CD8-positive, alpha-beta memory T cell (primary cell): Measurements from ENCODE around the gene ZNF483. TPM values are rescaled to one million over a fixed set of nuclear protein-coding genes. Genes with fewer than 3 reads are reported as not detected.
A peak's percentile ranks its signal among the peaks of the same experiment; 100 is the strongest.
"Not testable (repeated sequence)": the region's sequence is repeated elsewhere in the genome, so short reads cannot be mapped to it uniquely, and the experiment has no call there.

Experiments
- CTCF ChIA-PET: fragments of 350-600 bp; sonication (Branson Sonifier 250); formaldehyde crosslinking; loops from one replicate; lab custom pipeline; 2021; ENCODE audit warnings: antibody characterized with exemption; lab: Charles Lee
- POLR2A ChIA-PET: fragments of 350-600 bp; sonication (Branson Sonifier 250); formaldehyde crosslinking; loops from one replicate; lab custom pipeline; 2021; ENCODE audit warnings: antibody characterized with exemption; lab: Charles Lee
- DNase-seq, 5 donors: peaks; one replicate each; pipeline versions ENCODE4 v3.0.0 to v3.0.0-alpha.2; 2020 to 2022; ENCODE audit warnings: mixed read lengths in 1 of 5
- H3K27ac ChIP-seq: one replicate; pipeline ENCODE4 v1.7.0; 2013; ENCODE audit warnings: low read depth, mild to moderate bottlenecking, low read length, moderate library complexity
- H3K27me3 ChIP-seq: 2 replicates; pipeline ENCODE4 v1.7.0; 2013; ENCODE audit warnings: low read length, mild to moderate bottlenecking; ENCODE audit not compliant: insufficient read depth, poor library complexity, severe bottlenecking
- H3K36me3 ChIP-seq: 2 replicates; pipeline ENCODE4 v1.7.0; 2013; ENCODE audit warnings: mild to moderate bottlenecking, low read length, moderate library complexity; ENCODE audit not compliant: insufficient read depth
- H3K4me1 ChIP-seq: 2 replicates; pipeline ENCODE4 v1.7.0; 2013; ENCODE audit warnings: mild to moderate bottlenecking, low read length, moderate library complexity; ENCODE audit not compliant: insufficient read depth
- H3K4me3 ChIP-seq: 2 replicates; pipeline ENCODE4 v1.7.0; 2013; ENCODE audit warnings: mild to moderate bottlenecking, low read length
- H3K9me3 ChIP-seq: 2 replicates; pipeline ENCODE4 v1.7.0; 2013; ENCODE audit warnings: mild to moderate bottlenecking, low read length
- H3K27ac Mint-ChIP-seq, 8 donors: one replicate each; pipeline ENCODE4 v1.8.0; 2020 to 2021; ENCODE audit warnings: mixed read lengths in 8 of 8, mild to moderate bottlenecking in 6 of 8, inconsistent platforms in 3 of 8, moderate library complexity in 3 of 8
- H3K27me3 Mint-ChIP-seq, 2 donors: one replicate each; pipeline ENCODE4 v1.8.0; 2020 to 2021; ENCODE audit warnings: mixed read lengths in 2 of 2, mild to moderate bottlenecking in 1 of 2, moderate library complexity in 1 of 2
- H3K36me3 Mint-ChIP-seq, 3 donors: one replicate each; pipeline ENCODE4 v1.8.0; 2020 to 2021; ENCODE audit warnings: mixed read lengths in 3 of 3, inconsistent platforms in 1 of 3, mild to moderate bottlenecking in 1 of 3
- H3K4me1 Mint-ChIP-seq, 3 donors: one replicate each; pipeline ENCODE4 v1.8.0; 2020 to 2021; ENCODE audit warnings: mixed read lengths in 3 of 3, inconsistent platforms in 1 of 3, mild to moderate bottlenecking in 1 of 3
- H3K4me3 Mint-ChIP-seq, 7 donors: one replicate each; pipeline ENCODE4 v1.8.0; 2020 to 2021; ENCODE audit warnings: mixed read lengths in 7 of 7, mild to moderate bottlenecking in 6 of 7, moderate library complexity in 4 of 7, inconsistent platforms in 2 of 7
- H3K9me3 Mint-ChIP-seq, 5 donors: one replicate each; pipeline ENCODE4 v1.8.0; 2020 to 2022; ENCODE audit warnings: mixed read lengths in 5 of 5, mild to moderate bottlenecking in 3 of 5, moderate library complexity in 2 of 5, inconsistent platforms in 1 of 5
- polyA plus RNA-seq: library from polyadenylated mRNA; unstranded; fragments of 300-500 nt; fragmentation: Illumina TruSeq; gene quantifications from one replicate; pipeline ENCODE4 v1.2.3, GENCODE V29; 2021
- total RNA-seq, 2 experiments: library from RNA; stranded (reverse); gene quantifications; one replicate each; pipeline ENCODE4 v1.2.3, GENCODE V29; 2021

The ZNF483 gene
- total and polyA plus RNA-seq, 3 experiments from 2014 or later = 2.7 to 5.4 (median 2.8) TPM

DNA sequence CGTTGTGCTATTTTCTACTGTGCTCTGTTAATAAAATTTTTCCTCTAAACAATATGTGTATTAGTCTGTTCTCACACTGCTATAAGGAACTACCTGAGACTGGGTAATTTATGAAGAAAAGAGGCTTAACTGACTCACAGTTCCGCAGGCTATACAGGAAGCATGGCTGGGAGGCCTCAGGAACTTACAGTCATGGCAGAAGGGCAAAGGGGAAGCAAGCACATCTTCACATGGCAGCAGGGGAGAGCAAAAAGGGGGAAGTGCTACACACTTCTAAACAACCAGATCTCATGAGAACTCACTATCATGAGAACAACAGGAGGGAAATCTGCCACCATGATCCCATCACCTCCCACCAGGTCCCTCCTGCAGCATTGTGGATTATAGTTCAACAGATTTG lies 30.4 kb downstream of the ZNF483 start:
- DNase-seq, H3K36me3 ChIP-seq, H3K4me3 Mint-ChIP-seq, H3K27me3 ChIP-seq, H3K27ac ChIP-seq, H3K4me1 Mint-ChIP-seq, H3K4me3 ChIP-seq, H3K27me3 Mint-ChIP-seq, H3K27ac Mint-ChIP-seq, H3K4me1 ChIP-seq, H3K9me3 ChIP-seq, CTCF ChIA-PET, POLR2A ChIA-PET: not testable (repeated sequence)
- Mint-ChIP-seq H3K36me3 (peaks cover 8 to 58% (median 36%) of the 10 kb centered on the region in 3 donors), H3K9me3 (peaks cover 40 to 82% (median 71%) of the 10 kb centered on the region in 5 donors)

DNA sequence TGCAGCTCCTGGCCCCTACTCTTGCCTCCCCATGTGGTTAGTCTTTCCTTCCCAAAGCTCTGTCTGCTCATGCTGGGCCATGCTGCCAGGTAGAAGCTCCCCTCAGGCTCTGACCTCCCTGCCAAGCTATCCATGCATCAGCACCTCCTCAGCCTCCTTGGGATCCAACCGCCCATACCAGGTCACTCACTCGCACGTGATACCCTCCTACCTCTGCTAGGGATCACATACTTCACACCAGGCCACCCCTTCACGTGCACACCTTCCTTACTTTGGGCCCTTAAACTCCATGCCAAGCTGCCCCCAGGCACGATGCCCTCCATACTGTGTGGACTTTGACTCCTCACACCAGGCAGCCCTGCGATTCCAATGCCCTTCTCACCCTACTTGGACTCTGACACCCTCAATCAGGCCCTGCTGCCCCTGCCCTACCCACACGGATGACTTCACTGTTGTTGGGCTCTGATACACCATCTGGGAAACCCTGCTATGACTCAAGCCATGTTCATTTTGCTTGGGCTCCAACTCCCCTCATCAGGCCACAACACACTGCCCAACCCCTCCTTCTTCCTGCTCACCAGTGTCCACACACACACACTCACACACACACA lies 34.1 kb downstream of the ZNF483 start:
- Mint-ChIP-seq H3K4me1 (no peaks in the 10 kb centered on the region), H3K4me3 (no peak overlapping the region), H3K27ac (peak overlapping the region in 1 of 8 donors; percentile 0), H3K9me3 (peaks cover 25 to 70% (median 60%) of the 10 kb centered on the region in 5 donors), H3K27me3 (peaks cover 3 to 4% of the 10 kb centered on the region in 2 donors), H3K36me3 (peaks cover 8 to 42% (median 22%) of the 10 kb centered on the region in 3 donors)
- Histone ChIP-seq H3K4me3 (no peak overlapping the region), H3K27me3 (no peaks in the 10 kb centered on the region), H3K9me3 (no peaks in the 10 kb centered on the region), H3K27ac (no peak overlapping the region), H3K4me1 (no peaks in the 10 kb centered on the region), H3K36me3 (no peaks in the 10 kb centered on the region)
- no peak for DNase-seq
- CTCF ChIA-PET = no interaction called here
- POLR2A ChIA-PET = no interaction called here

DNA sequence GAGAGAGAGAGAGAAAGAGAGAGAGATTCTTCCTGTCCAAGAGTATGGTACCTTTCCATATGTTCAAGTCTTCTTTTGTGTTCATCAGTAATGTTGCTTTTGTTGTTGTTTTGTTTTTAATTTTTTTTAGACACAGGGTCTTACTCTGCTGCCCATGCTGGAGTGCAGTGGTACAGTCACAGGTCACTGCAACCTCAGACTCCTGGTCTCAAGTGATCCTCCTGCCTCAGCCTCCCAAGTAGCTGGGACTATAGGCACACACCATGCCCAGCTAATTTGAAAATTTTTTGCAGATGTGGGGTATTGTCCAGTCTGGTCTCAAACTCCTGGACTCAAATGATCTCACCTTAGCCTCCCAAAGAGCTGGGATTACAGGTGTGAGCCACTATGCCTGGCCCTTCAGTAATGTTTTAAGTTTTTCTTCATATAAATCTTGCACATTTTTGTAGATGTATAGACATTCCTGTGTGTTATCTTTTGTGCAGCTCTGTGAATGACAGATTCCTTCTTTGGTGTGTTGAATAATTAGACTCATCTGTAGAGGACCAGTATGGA lies 36.3 kb downstream of the ZNF483 start:
- Mint-ChIP-seq H3K9me3 (peaks cover 6 to 51% (median 41%) of the 10 kb centered on the region in 5 donors), H3K27me3 (peaks cover 3 to 4% of the 10 kb centered on the region in 2 donors), H3K27ac (no peak overlapping the region), H3K4me1 (no peaks in the 10 kb centered on the region), H3K36me3 (peaks cover 3 to 24% (median 8%) of the 10 kb centered on the region in 3 donors), H3K4me3 (no peak overlapping the region)
- Histone ChIP-seq H3K4me1 (no peaks in the 10 kb centered on the region), H3K27ac (no peak overlapping the region), H3K9me3 (no peaks in the 10 kb centered on the region), H3K27me3 (no peaks in the 10 kb centered on the region), H3K4me3 (no peak overlapping the region), H3K36me3 (no peaks in the 10 kb centered on the region)
- no peak for DNase-seq
- POLR2A ChIA-PET = no interaction called here
- CTCF ChIA-PET = no interaction called here

DNA sequence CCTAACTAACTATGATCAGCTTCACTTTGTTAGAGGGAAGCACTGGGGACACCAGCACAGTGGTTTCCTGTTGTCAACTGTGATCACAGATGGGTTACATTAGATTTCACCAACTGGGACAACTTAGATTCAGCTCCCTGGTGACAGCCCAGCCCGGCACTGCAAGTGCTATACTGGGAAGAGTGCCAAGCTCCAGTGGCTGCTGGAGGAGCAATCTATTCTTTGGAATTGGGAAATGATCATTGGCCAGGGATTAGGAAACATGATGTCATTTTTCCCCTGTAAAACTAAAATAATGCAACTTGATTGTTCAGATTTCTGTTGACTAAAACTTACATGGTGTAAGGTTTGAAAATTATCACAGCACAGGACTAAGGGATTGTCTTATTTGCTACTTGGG lies 41.3 kb downstream of the ZNF483 start:
- H3K36me3 ChIP-seq = no peaks in the 10 kb centered on the region
- no peak for DNase-seq
- no peak overlapping the region for H3K27ac ChIP-seq
- ChIA-PET CTCF (no interaction called here), POLR2A (no interaction called here)
- peaks cover 6 to 8% of the 10 kb centered on the region in 2 donors for H3K27me3 Mint-ChIP-seq
- peaks cover 27 to 58% (median 50%) of the 10 kb centered on the region in 5 donors for H3K9me3 Mint-ChIP-seq
- no peaks in the 10 kb centered on the region for H3K27me3 ChIP-seq
- H3K4me1 ChIP-seq = no peaks in the 10 kb centered on the region
- H3K4me3 ChIP-seq = no peak overlapping the region
- no peak overlapping the region for H3K4me3 Mint-ChIP-seq
- no peak overlapping the region for H3K27ac Mint-ChIP-seq
- H3K9me3 ChIP-seq = peaks cover 7% of the 10 kb centered on the region
- H3K36me3 Mint-ChIP-seq = peaks cover 3 to 34% (median 15%) of the 10 kb centered on the region in 3 donors
- H3K4me1 Mint-ChIP-seq = no peaks in the 10 kb centered on the region

DNA sequence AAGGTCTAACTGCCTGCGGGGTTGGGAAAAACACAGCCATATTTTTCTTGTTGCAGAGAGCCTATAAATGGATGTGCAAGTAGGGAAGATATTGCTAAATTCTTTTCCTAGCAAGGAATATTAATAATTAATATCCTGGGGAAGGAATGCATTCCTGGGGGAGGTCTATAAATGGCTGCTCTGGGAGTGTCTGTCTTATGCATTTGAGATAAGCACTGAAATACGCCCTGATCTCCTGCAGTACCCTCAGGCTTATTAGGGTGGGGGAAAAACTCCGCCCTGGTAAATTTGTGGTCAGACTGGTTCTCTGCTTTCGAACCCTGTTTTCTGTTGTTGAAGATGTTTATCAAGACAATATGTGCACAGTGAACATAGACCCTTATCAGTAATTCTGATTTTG lies 43.1 kb downstream of the ZNF483 start:
- POLR2A ChIA-PET, H3K4me3 Mint-ChIP-seq, H3K27ac ChIP-seq, H3K36me3 ChIP-seq, H3K27ac Mint-ChIP-seq, H3K4me3 ChIP-seq, H3K4me1 ChIP-seq, H3K4me1 Mint-ChIP-seq, CTCF ChIA-PET, H3K27me3 ChIP-seq, DNase-seq, H3K9me3 ChIP-seq: not testable (repeated sequence)
- peaks cover 7 to 11% of the 10 kb centered on the region in 2 donors for H3K27me3 Mint-ChIP-seq
- peaks cover 0 to 27% (median 9%) of the 10 kb centered on the region in 3 donors for H3K36me3 Mint-ChIP-seq
- peaks cover 21 to 51% (median 47%) of the 10 kb centered on the region in 5 donors for H3K9me3 Mint-ChIP-seq

- Mint-ChIP-seq H3K4me1 (no peaks in the 10 kb centered on the region), H3K27ac (no peak overlapping the region), H3K36me3 (peaks cover 1 to 29% (median 4%) of the 10 kb centered on the region in 3 donors), H3K4me3 (no peak overlapping the region), H3K27me3 (peaks cover 9 to 14% of the 10 kb centered on the region in 2 donors), H3K9me3 (peaks cover 11 to 27% (median 23%) of the 10 kb centered on the region in 5 donors)
- CTCF ChIA-PET = no interaction called here
- DNase-seq = no peak
- Histone ChIP-seq H3K27me3 (no peaks in the 10 kb centered on the region), H3K27ac (no peak overlapping the region), H3K4me3 (no peak overlapping the region), H3K4me1 (no peaks in the 10 kb centered on the region), H3K36me3 (no peaks in the 10 kb centered on the region), H3K9me3 (peaks cover 7% of the 10 kb centered on the region)
- POLR2A ChIA-PET = no interaction called here
These were observed 48.1 kb downstream of the ZNF483 start for GRCh38 chr9:111572950-111573604.

GRCh38 chr9:111582888-111583287 lies 57.9 kb downstream of the ZNF483 start:
- no peaks in the 10 kb centered on the region for H3K4me1 ChIP-seq
- Mint-ChIP-seq H3K27me3 (peaks cover 0 to 4% of the 10 kb centered on the region in 2 donors), H3K4me1 (no peaks in the 10 kb centered on the region), H3K9me3 (no peaks in the 10 kb centered on the region), H3K36me3 (no peaks in the 10 kb centered on the region), H3K27ac (no peak overlapping the region), H3K4me3 (no peak overlapping the region)
- ChIA-PET POLR2A (no interaction called here), CTCF (no interaction called here)
- no peak overlapping the region for H3K27ac ChIP-seq
- no peak overlapping the region for H3K4me3 ChIP-seq
- H3K9me3 ChIP-seq = no peaks in the 10 kb centered on the region
- H3K27me3 ChIP-seq = no peaks in the 10 kb centered on the region
- DNase-seq = no peak
- H3K36me3 ChIP-seq = no peaks in the 10 kb centered on the region

DNA sequence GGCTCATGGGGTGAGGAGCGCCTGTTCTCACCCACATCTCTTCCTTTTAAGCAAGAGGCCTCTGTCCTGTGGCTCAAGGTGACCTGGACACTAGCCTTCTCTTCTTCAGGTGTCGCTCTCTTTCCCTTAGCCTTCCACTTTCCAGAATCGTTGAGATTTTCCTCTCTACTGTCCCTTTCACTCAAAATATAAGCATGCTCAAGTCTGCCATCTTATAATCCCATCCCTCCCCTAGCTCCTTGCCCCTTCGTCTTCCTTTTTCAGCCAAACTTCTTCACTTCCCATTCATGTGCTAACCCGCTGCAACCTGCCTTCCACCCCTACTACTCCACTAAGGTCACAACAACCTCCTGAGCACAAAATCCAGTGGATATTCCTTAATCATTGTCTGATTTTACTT lies 61.4 kb downstream of the ZNF483 start:
- Histone ChIP-seq H3K27ac (no peak overlapping the region), H3K36me3 (no peaks in the 10 kb centered on the region), H3K4me3 (no peak overlapping the region), H3K4me1 (no peaks in the 10 kb centered on the region), H3K27me3 (no peaks in the 10 kb centered on the region), H3K9me3 (no peaks in the 10 kb centered on the region)
- no peaks in the 10 kb centered on the region for H3K4me1 Mint-ChIP-seq
- peaks cover 3 to 4% of the 10 kb centered on the region in 2 donors for H3K27me3 Mint-ChIP-seq
- DNase-seq = no peak
- CTCF ChIA-PET = interaction anchor here (0.6 kb wide), 1 partner anchor 575 kb away, joined by 3 read pairs; no protein-coding TSS in a partner anchor
- no peak overlapping the region for H3K4me3 Mint-ChIP-seq
- no peak overlapping the region for H3K27ac Mint-ChIP-seq
- H3K9me3 Mint-ChIP-seq = no peaks in the 10 kb centered on the region
- H3K36me3 Mint-ChIP-seq = no peaks in the 10 kb centered on the region
- POLR2A ChIA-PET = no interaction called here
